ENCODE results near the gene ORC6. TPM values are rescaled to one million over a fixed set of nuclear protein-coding genes. Genes with fewer than 3 reads are reported as not detected.

ORC6 gene
- total and polyA plus RNA-seq, 9 of the 15 experiments (the other 6 are each of a cell fraction or from before 2014, with no cell fraction given): 18.7 to 71.4 (median 47.0) TPM

- TF ChIP-seq, protein P1, sequence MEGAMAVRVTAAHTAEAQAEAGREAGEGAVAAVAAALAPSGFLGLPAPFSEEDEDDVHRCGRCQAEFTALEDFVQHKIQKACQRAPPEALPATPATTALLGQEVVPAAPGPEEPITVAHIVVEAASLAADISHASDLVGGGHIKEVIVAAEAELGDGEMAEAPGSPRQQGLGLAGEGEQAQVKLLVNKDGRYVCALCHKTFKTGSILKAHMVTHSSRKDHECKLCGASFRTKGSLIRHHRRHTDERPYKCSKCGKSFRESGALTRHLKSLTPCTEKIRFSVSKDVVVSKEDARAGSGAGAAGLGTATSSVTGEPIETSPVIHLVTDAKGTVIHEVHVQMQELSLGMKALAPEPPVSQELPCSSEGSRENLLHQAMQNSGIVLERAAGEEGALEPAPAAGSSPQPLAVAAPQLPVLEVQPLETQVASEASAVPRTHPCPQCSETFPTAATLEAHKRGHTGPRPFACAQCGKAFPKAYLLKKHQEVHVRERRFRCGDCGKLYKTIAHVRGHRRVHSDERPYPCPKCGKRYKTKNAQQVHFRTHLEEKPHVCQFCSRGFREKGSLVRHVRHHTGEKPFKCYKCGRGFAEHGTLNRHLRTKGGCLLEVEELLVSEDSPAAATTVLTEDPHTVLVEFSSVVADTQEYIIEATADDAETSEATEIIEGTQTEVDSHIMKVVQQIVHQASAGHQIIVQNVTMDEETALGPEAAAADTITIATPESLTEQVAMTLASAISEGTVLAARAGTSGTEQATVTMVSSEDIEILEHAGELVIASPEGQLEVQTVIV (CRISPR knock-in tag; IDR thresholded peaks at IDR 0.05; ENCODE audit: borderline replicate concordance): no peak
- TF ChIP-seq THAP12 (CRISPR knock-in tag; IDR thresholded peaks at IDR 0.05): 0 out of 2 replicates have a peak, but pooled peaks have one; percentile 10
- no peak for TF ChIP-seq ZNF707 (CRISPR knock-in tag; conservative IDR thresholded peaks at IDR 0.05)
- TF ChIP-seq PHF21A (IDR thresholded peaks at IDR 0.05; ENCODE audit: borderline replicate concordance, low read depth): no peak
- TF ChIP-seq RERE (CRISPR knock-in tag; IDR thresholded peaks at IDR 0.05; ENCODE audit: borderline replicate concordance): no peak
- peak; percentile 60; the same call in 1 of the 2 replicates for TF ChIP-seq GABPB1 (CRISPR knock-in tag; IDR thresholded peaks at IDR 0.05)
- TF ChIP-seq TCFL5 (CRISPR knock-in tag; conservative IDR thresholded peaks at IDR 0.05): no peak
- TF ChIP-seq MED1 (CRISPR knock-in tag; IDR thresholded peaks at IDR 0.05; ENCODE audit: borderline replicate concordance): no peak
- TF ChIP-seq ATF4 (CRISPR knock-in tag; IDR thresholded peaks at IDR 0.05): no peak
- no peak for TF ChIP-seq XRCC4 (IDR thresholded peaks at IDR 0.05; ENCODE audit: extremely low read depth, insufficient read depth, insufficient read length)
- TF ChIP-seq, protein P2, sequence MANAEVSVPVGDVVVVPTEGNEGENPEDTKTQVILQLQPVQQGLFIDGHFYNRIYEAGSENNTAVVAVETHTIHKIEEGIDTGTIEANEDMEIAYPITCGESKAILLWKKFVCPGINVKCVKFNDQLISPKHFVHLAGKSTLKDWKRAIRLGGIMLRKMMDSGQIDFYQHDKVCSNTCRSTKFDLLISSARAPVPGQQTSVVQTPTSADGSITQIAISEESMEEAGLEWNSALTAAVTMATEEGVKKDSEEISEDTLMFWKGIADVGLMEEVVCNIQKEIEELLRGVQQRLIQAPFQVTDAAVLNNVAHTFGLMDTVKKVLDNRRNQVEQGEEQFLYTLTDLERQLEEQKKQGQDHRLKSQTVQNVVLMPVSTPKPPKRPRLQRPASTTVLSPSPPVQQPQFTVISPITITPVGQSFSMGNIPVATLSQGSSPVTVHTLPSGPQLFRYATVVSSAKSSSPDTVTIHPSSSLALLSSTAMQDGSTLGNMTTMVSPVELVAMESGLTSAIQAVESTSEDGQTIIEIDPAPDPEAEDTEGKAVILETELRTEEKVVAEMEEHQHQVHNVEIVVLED (CRISPR knock-in tag; IDR thresholded peaks at IDR 0.05): no peak
Measured at GRCh38 chr16:46689365-46690280, at the start of gene ORC6 (continued).
